ENCODE measurements around the gene YAP1.

DNA sequence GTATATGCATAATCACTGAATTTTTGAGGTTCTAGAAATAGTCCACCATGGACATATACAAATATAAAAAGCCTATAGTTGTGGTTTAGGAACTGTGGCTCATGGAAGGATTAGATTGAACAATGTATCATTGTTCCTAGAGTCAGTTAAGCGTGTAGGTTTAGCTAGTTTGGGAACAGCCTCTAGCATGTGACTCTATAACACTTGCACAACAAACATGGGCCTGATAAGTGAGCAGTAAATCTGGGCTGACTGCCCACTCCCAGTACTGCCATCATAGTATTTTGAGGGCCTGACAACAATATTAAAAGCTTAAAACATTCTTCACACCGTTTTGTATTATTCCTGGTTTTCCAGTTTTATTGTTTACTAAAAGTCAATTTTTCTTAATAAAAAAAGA, 47.0 kb downstream of the YAP1 start:
- TF ChIP-seq, protein P1, sequence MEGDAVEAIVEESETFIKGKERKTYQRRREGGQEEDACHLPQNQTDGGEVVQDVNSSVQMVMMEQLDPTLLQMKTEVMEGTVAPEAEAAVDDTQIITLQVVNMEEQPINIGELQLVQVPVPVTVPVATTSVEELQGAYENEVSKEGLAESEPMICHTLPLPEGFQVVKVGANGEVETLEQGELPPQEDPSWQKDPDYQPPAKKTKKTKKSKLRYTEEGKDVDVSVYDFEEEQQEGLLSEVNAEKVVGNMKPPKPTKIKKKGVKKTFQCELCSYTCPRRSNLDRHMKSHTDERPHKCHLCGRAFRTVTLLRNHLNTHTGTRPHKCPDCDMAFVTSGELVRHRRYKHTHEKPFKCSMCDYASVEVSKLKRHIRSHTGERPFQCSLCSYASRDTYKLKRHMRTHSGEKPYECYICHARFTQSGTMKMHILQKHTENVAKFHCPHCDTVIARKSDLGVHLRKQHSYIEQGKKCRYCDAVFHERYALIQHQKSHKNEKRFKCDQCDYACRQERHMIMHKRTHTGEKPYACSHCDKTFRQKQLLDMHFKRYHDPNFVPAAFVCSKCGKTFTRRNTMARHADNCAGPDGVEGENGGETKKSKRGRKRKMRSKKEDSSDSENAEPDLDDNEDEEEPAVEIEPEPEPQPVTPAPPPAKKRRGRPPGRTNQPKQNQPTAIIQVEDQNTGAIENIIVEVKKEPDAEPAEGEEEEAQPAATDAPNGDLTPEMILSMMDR (conservative IDR thresholded peaks at IDR 0.05; ENCODE audit: low read length) = no peak
- no peak for TF ChIP-seq EZH2phosphoT487 (IDR thresholded peaks at IDR 0.05; ENCODE audit: borderline replicate concordance, low read depth, low read length)

Data from OCI-LY7 (cell line).